GM21528 (cell line): ENCODE data around the gene S100B.
"Not testable (repeated sequence)": the region's sequence is repeated elsewhere in the genome, so short reads cannot be mapped to it uniquely, and the experiment has no call there.

Experiments used
- ATAC-seq: cut with Tn5 transposase; IDR thresholded peaks from one replicate; pipeline ENCODE4 v1.9.1; 2021; ENCODE audit warnings: mild to moderate bottlenecking, moderate library complexity; ENCODE audit not compliant: unreplicated experiment, low FRiP score

S100B gene

DNA sequence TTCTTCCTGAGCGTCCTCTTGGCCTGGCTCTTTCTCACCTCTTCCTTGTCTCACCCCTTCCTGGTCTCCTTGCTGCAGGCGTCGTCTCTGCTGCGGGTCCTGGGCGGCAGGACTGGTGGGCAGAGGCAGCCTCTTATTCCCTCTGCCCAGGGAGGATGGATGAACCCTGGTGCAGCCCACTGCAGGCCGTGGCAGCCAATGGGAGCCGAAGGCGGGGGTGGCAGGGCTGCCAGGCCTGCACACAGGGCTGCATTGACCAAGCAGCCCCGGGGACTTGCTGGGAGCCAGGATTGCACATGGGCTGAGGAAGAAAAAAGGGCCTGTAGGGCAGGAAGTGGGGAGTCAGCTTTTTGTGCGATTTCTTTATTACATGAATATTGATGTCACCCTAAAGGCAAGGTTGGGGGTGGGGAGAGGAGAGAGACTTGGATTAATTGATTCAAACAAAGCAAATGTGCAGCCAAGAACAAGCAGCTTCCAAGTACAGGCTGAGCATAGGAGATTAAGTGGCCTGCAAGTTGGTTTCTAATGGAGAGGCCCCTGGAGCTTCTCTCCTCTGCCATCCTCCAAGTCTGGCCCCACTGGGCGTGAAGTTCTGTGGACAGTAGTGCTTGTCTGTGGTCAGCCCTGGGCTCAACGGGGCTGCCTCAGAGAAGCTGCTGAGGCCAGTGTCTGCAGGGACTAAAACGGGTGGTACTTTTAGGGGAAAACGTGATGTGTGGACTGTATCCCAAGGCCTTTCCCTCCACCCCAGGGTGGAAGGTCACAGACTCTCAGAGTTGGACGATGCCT is at the start of gene S100B:
S100B (minus strand) TSS at position 108 of the 792 bp plus-strand sequence. CDS start 2,667 bp downstream, outside the sequence.
- ATAC-seq, result no peak

DNA sequence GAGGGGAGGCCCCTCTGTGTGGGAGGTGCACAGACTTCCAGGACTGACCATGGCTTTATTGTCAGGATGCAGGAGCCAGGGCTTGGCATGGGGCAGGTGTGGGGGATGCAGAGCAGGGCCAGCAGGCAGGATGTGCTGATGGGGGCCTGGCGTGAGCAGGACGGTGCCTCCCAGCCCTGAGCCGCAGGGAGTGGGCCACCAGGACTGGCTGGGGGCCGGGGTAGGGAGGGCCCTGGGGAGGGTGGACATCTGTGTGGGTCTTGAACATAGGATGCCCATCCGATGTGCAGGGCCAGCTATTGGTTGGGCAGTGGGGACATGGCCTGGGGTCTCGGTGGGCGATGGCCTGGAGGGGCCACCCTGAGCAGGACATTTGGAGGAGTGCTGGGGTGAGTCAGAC is 46.2 kb upstream of the S100B start:
- ATAC-seq, result no peak

DNA sequence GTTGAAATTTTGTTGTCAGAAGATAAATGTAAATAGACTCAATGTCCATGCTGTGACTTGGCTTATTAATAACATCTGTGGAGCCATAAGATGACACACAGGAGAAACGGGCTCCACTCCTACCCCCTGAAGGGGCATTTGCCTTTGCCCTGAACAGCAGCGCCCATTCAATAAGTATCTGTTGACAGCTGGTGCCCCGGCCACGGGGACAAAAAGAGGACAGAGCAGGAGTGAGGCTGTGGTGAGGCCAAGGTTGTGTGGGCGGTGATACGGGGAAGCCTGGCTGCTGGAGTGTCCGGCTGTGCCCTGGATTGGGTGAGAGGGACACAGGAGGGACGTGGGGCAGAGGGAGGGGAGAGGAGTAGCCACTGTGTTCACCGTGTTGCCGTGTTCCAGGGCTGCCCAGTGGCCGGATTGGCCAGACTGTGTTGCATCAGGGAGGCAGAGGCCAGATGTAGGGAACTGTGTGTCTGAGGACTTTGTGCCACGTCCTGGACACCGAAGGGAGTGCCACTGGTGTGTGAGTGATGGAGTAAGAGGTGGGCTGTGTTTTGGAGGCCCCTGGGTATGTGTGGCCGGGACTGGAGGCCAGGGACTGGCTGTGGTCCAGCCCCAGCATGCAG is 45.7 kb upstream of the S100B start:
- ATAC-seq, result no peak

DNA sequence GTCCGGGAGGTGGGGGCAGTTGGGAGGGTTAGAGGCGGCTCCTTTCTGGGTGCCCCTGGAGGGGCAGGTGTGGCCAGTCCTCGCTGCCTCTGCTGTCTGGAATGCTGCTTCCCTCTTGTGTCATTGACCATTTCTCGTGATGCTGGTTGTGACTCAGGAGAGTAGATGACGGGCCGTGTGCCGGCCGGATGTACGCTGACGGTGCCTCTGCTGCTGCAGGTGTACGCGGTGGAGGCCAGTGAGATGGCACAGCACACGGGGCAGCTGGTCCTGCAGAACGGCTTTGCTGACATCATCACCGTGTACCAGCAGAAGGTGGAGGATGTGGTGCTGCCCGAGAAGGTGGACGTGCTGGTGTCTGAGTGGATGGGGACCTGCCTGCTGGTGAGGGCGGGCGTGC is 44.5 kb upstream of the S100B start:
- ATAC-seq, result no peak

DNA sequence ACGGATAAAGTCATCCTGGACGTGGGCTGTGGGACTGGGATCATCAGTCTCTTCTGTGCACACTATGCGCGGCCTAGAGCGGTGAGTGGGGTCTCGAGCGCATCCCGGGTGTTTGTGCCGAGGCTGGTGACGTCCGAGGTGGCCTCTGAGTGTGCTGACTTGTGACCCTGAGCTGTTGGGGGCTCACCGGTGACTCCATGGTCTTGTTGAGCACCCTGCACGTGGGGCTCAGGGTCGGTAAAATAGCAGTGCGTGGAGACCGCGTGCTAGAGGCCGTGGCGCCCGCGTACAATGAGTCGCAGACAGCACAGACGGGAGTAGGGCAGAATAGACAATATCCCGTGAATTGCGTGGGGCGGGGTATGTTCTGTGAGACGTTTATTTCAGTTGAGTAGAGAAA is 43.7 kb upstream of the S100B start:
- ATAC-seq, result no peak

DNA sequence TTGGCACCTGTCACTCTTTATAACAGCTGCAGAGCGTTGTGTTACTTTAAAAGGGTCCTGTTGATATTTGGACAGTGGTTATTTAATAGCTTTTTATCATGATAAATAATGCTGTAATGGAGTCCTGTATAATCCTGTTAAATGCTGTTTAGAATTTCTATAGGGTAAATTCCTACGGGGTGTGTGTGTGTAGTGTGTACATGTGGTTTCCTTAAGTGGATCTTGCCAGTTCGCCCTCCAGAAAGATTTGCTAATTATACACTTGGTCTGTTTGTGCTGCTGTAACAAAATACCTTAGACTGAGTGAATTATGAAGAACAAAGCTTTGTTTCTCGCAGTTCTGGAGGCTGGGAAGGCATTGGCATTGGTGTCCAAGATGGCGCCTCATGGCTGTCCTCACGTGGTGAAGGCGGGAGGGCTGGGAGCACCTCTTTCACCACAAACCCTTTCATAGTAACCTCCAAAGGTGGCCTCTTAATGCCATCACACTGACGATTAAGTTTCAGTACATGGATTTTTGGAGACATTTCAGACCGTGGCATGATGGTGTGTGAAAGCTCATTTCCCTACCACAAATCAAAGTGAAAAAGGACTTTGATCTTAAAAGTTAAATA is 41.8 kb upstream of the S100B start:
- no peak for ATAC-seq

DNA sequence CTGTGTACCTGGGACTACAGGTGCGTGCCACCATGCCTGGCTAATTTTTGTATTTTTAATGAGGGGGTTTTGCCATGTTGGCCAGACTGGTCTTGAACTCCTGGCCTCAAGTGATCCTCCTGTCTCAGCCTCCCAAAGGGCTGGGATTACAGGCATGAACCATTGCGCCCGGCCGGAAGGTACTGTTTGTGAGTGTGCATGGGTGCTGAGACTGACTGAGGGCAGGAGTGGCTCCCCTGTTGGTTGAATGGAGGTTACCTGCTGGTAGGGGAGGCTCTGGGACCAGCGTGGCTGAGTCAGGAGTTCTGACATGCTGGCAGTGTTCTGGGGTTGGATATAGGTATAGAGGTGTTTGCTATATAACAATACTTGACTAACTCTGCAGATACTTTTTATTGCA is 41.0 kb upstream of the S100B start:
- ATAC-seq, result no peak

DNA sequence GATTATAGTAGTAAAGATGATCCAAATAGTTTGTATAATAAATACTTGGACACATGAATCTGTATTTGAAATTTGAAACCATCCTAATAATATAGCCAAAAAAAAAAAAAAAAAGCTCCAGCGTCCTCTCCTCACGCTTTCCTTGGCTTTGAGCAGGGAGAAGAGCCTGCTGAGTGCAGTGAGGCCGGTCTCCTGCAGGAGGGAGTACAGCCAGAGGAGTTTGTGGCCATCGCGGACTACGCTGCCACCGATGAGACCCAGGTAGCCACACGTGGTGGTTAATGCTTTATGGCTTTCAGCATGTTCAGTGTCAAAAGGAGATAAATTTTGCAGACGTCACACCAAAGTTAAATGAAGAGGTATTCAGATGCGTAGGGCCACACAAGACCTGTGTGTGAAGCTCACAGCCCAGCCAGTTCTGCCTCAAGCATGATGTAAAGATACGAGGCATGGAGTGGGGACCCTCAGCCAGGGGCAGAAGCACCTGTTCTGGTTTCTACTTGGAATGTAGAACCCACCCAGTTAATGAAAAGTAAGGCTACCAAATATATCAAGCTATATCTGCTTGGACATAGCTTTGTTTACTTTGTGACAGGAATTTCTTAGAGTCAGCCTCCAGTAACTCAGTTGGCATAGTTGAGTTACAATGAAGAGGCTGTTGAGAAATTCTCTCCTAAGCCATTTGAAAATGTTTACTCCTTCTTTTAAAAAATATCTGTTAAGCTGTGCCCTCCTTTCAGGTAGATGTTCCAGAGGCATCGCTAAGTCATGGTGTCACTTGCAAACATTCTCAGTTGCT is 38.7 kb upstream of the S100B start:
- no peak for ATAC-seq

DNA sequence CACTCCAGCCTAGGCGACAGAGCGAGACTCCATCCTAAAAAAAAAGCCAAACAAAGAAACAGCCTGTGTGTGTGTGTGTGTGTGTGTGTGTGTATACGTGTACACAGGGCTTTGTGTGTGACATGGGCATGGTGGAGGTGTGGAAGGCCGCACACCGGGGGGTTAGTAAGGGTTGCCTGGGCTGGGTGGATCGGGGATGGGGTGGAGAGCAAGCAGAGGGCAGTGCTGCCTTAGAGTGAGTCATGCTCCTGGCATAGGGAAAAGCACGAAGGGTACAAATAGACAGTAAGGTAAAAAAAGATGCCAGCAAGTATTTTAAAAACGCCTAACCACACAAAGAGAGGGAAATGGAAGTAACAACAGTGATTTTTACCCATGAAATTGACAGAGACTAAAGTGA is 36.8 kb upstream of the S100B start:
- ATAC-seq, result no peak

DNA sequence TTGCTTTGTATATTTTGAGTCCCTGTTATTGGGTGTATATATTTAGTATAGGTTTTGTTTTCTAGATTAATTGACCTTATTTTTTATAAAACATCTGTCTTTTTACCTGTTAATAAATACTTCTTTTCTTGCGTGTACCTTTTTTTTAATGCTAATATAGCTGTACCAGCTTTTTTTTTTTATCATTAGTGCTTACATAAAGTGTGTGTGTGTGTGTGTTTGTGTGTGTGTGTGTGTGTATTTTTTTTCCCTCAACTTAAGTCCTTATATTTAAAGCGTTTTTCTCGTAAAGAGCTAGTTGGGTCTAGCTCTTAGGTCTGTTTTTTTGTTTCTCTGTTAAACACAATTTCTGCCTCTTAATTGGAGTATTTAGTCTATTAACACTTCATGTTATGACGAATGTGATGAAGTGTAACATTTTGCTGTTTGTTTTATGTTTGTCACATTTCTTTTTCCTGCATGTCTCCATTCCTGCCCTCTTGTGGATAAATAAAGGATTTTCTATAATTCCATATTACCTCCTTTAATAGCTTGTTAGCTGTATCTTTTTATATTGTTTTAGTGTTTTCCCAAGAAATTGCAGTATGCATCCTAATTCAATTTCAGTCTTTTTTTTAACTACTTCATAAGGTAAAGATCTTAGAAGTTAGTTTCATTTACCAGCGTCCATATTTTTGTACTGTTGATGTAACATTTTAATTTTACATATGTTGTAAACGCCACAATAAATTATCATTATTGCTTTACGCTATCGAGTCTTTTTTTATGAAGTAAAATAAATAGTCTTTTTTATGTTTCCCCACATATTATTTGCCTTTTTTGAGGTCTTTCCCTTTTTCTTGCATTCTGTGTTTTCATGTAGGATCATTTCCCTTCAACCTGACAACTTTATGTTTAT is 34.9 kb upstream of the S100B start:
- no peak for ATAC-seq

DNA sequence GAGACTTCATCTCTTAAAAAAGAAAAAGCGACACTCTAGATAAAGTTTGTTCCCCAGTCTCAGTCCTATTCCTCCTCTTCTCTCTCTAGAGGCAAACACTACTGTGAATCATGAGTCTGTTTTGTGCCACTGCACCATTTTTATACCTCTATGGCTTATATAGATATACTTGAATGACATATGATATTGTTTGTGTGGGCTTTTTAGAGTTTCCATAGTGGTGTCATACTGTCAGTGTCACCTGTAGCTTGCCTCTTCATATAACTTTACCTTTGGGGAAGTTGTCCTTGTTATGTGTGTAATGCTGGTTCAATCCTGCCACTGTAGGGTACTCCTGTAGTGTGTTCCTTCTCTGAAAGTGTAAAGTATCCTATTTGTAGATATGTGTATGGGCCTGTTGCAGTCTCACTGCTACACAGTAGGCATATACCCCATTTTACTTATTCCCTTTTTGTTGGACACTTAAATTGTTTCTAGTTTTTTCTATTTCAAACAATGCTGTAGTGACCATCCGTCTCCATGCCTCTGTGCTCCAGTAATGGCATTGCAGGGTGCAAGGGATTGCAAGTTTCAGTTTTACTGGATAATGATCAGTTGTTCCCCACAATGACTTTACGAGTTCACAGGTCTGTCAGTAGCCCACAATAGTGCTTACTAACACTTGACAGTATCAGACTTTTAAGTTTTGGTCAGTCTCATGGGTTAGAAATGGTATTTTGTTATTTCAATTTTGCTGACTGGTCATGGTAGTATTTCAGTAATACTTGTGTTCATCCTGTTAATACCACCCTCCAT is 33.3 kb upstream of the S100B start:
- no peak for ATAC-seq

DNA sequence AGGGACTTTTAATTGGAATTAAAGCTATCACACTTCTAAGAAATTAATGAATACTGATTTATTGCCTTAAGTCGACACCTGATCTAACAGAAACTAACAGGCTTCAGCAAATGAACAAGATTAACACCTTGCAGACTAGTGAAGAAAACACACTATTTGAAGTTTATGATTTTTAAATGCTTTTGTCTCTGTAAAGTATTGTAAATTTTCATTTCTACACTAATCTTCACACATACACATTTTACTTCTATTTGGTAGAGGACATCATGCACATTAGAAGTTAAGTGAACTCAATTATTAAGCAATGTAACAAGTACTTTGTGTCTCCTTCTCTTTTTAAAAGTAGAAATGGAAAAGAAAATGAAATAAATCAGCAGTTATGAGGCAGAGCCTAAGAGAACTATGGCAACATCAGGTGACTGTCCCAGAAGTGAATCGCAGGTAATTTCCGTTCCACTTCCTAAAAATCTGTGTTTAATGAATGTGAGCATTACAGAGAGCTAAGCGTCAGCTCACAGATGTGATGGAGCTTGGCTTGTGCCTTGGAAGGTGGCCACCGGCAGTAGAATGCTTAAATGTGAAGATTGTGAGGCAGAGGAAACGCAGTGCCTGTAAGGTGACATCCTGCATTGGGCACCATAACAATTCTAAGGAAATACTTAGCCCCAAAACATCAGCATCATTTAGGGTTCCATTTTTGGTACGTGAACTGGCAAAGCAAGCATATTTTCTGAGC is 31.8 kb upstream of the S100B start:
- ATAC-seq, result no peak

DNA sequence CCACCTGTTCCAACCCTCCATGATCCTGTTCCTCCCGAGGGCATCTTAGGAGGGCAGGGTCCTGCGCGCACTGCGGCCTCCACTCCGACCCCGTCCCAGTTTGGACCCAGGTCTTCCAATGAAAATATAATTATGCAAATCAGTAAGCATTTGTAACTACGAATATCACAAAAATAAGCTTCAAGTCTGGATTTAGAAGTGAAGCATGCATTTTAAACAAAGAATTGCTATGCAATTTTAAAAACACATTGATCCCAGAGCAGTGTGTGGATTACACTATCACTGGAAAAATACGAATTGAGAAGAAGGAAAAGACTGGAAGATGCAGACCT is 31.3 kb upstream of the S100B start:
- ATAC-seq, result no peak

DNA sequence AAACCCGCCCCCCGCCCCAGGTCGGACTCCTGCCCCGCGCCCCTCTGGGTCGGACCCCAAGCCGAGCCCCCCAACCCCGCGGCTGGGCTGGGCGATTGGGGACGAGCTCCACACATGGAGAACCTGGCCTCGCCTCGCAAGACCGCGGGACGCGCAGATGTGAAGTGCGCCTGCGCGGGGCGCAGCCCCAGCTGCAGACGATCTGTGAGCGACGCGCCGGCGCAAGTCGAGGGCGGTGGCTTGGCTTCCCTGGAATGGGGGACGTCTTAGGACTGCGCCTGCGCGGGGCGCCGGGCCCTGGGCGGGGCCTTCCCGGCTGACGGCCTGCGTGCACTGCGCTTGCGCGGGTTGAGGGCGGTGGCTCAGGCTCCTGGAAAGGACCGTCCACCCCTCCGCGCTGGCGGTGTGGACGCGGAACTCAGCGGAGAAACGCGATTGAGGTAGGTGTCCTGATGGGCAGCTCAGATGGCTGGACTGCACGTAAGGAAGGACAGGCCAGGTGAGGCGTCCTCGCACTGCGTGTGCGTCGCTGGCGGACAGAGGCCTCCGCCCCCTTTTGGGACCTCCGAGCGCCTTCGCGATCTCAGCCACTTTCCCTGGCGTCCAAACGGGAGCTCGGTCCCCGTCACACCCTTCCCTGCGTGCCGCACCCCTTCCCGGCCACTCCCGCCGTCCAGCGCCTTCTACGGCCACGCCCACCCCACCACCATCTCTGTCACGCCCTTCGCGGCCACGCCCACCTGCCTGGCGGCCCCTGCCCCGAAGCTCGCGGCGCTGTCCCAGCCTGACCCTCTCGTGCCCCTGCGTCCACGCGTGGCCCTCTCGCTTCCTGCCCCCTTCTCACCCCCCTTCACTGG is 30.7 kb upstream of the S100B start, which contains the start of gene PRMT2:
PRMT2 (plus strand) TSS at position 351 of the 857 bp plus-strand sequence. CDS start 1,278 bp downstream, outside the sequence.
- peak; percentile 84 for ATAC-seq

DNA sequence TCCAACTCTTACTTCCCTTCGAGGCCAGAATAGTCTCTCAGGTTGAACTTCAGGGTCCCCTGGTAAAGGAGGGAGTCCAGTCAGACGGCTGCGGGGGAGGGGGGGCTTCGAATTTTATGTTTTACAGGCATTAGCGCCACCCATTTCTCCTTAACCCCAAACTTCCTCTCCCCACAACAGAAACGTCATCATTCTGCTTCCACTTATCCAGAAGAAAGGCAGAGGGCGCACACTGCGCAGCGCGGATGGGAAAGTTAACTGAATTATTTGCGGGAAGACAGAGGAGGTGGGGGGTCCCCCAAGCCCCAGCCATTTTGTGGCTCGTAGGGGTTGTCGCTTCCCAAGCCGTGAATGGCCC is 30.1 kb upstream of the S100B start:
- peak; percentile 13 for ATAC-seq

DNA sequence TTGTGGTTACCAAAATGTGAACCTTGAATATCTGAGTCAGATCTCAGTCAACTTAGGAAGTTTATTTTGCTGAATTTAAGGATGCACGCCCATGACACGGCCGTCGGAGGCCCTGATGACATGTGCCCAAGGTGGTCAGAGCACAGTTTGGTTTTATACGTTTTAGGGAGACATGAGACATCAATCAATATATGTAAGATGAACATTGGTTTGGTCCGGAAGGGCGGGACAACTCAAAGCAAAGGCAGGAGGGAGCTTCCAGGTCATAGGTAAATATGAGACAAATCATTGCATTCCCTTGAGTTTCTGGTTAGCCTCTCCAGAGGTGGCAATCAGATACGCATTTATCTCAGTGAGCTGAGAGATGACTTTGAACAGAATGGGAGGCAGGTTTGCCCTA is 29.5 kb upstream of the S100B start:
- ATAC-seq, result no peak

DNA sequence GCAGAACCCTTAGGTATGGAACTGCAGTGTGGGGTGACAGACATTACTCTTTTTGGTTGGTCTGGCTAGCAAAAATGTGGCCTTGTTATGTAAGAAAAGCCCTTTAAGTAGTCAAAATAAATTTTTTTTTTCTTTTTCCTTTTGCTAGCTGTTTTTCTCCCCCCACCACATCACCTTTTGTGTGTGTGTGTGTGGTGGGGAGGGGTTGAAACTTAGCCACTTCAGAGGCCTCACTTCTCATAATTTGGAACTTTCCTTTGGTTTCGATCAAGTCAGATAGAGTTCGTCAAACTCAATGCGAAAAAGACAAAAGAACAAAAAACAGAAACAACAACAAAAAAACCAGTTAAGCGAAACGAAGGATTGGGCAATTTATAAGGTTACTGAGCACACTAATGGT is 28.7 kb upstream of the S100B start:
- ATAC-seq, result no peak

DNA sequence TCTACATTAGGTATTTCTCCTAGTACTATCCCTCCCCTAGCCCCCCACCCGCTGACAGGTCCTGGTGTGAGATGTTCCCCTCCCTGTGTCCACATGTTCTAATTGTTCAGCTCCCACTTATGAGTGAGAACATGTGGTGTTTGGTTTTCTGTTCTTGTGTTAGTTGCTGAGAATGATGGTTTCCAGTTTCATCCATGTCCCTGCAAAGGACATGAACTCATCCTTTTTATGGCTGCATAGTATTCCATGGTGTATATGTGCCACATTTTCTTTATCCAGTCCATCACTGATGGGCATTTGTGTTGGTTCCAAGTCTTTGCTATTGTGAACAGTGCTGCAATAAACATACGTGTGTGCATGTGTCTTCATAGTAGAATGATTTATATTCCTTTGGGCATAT is 26.0 kb upstream of the S100B start:
- ATAC-seq, result not testable (repeated sequence)
